SU-DHL-6 (cell line): Measurements from ENCODE around the gene KLHL1.

Experiments
- H2AFZ ChIP-seq: fragments of 200-600 bp; sonication (generic); 2 replicates; pipeline ENCODE4 v1.6.1; 2014; ENCODE audit warnings: low read depth, mild to moderate bottlenecking, moderate library complexity, mixed read lengths, antibody characterized with exemption, low read length; ENCODE audit not compliant: severe bottlenecking
- H3F3A ChIP-seq: fragments of 200-600 bp; shearing (Covaris generic); 2 replicates; pipeline ENCODE4 v1.6.0; 2016; ENCODE audit warnings: antibody characterized with exemption, mild to moderate bottlenecking; ENCODE audit not compliant: insufficient read depth
- H3K27ac ChIP-seq: fragments of 200-600 bp; sonication (generic); 2 replicates; pipeline ENCODE4 v1.5.1; 2016; ENCODE audit warnings: low read depth, mild to moderate bottlenecking, low read length, moderate library complexity, mixed read lengths
- H3K27me3 ChIP-seq: fragments of 200-600 bp; sonication (generic), shearing (Covaris generic); 2 replicates; pipeline ENCODE4 v1.6.0; 2014; ENCODE audit warnings: mild to moderate bottlenecking, low read length
- H3K36me3 ChIP-seq: fragments of 200-600 bp; sonication (generic); 2 replicates; pipeline ENCODE4 v1.6.1; 2014; ENCODE audit warnings: mild to moderate bottlenecking, low read length, mixed read lengths
- H3K4me2 ChIP-seq: fragments of 300-600, 200-600 bp; shearing (Covaris generic), sonication (generic); 2 replicates; pipeline ENCODE4 v1.6.0; 2014; ENCODE audit warnings: low read length, low read depth, mild to moderate bottlenecking; ENCODE audit not compliant: poor library complexity, severe bottlenecking
- H3K4me3 ChIP-seq: fragments of 200-600 bp; sonication (generic); 2 replicates; pipeline ENCODE4 v1.5.1; 2014; ENCODE audit warnings: antibody characterized with exemption, low read length, mild to moderate bottlenecking, mixed read lengths; ENCODE audit not compliant: insufficient read depth, poor library complexity, severe bottlenecking
- H3K79me2 ChIP-seq: fragments of 200-600 bp; sonication (generic); 2 replicates; pipeline ENCODE4 v1.6.1; 2014; ENCODE audit warnings: mild to moderate bottlenecking, low read length, moderate library complexity; ENCODE audit not compliant: insufficient read depth
- H3K9ac ChIP-seq: fragments of 200-600 bp; sonication (generic); 2 replicates; pipeline ENCODE4 v1.7.0; 2014; ENCODE audit warnings: mild to moderate bottlenecking, low read length
- H3K9me2 ChIP-seq: fragments of 200-600 bp; sonication (generic); replicated peaks from 2 replicates; pipeline ENCODE4 v1.6.1; 2014; ENCODE audit warnings: low read length; ENCODE audit not compliant: insufficient read depth
- H3K9me3 ChIP-seq: fragments of 200-600 bp; sonication (generic); 2 replicates; pipeline ENCODE4 v1.6.1; 2014; ENCODE audit warnings: low read length, mixed read lengths; ENCODE audit not compliant: insufficient read depth
- H4K20me1 ChIP-seq: fragments of 200-600 bp; sonication (generic); 2 replicates; pipeline ENCODE4 v1.6.1; 2014; ENCODE audit warnings: low read depth, mild to moderate bottlenecking, antibody characterized with exemption, low read length, moderate library complexity, mixed read lengths
- EZH2phosphoT487 ChIP-seq: fragments of 200-600 bp; sonication (generic), shearing (Covaris generic); conservative IDR thresholded peaks from 2 replicates; pipeline ENCODE4 v1.6.1; 2018; ENCODE audit warnings: mild to moderate bottlenecking, antibody characterized with exemption, low read length, moderate library complexity, mixed read lengths
- TF ChIP-seq, protein P1 (sequence below): fragments of 200-600 bp; sonication (generic); IDR thresholded peaks from one replicate; pipeline ENCODE4 v1.5.1; 2017; ENCODE audit warnings: antibody characterized with exemption, mild to moderate bottlenecking, low read length, moderate library complexity; ENCODE audit not compliant: insufficient read depth, poor library complexity, severe bottlenecking

KLHL1 gene

DNA sequence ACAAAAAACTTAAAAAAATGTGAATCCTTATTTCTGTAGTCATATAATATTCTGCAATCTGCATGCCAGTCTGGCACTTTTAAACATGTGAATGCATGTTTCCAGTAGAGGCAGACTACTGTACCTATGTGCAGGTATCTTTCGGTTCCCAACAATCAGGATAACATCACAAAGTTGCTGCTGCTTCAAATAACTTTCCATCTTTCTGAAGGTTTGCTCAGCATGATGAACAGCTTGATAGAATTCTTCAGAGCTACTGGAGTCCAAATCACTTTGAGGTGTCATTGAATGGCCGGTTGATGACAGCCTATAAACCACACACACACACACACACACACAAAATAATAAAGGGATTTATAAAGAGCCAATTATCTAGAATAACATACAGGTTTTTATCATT, 132.8 kb downstream of the KLHL1 start:
- Histone ChIP-seq H3K36me3 (no peaks in the 10 kb centered on the region; the same call in 1 of the 2 replicates), H4K20me1 (no peaks in the 10 kb centered on the region), H3K27ac (no peak overlapping the region), H3K9ac (no peak overlapping the region), H3K9me3 (no peaks in the 10 kb centered on the region), H3K27me3 (no peaks in the 10 kb centered on the region), H3K79me2 (no peaks in the 10 kb centered on the region), H3K4me3 (no peak overlapping the region), H2AFZ (no peak overlapping the region), H3F3A (no peaks in the 10 kb centered on the region), H3K9me2 (no peaks in the 10 kb centered on the region), H3K4me2 (no peak overlapping the region)
- TF ChIP-seq, protein P1, sequence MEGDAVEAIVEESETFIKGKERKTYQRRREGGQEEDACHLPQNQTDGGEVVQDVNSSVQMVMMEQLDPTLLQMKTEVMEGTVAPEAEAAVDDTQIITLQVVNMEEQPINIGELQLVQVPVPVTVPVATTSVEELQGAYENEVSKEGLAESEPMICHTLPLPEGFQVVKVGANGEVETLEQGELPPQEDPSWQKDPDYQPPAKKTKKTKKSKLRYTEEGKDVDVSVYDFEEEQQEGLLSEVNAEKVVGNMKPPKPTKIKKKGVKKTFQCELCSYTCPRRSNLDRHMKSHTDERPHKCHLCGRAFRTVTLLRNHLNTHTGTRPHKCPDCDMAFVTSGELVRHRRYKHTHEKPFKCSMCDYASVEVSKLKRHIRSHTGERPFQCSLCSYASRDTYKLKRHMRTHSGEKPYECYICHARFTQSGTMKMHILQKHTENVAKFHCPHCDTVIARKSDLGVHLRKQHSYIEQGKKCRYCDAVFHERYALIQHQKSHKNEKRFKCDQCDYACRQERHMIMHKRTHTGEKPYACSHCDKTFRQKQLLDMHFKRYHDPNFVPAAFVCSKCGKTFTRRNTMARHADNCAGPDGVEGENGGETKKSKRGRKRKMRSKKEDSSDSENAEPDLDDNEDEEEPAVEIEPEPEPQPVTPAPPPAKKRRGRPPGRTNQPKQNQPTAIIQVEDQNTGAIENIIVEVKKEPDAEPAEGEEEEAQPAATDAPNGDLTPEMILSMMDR, result no peak
- TF ChIP-seq EZH2phosphoT487, result no peak

DNA sequence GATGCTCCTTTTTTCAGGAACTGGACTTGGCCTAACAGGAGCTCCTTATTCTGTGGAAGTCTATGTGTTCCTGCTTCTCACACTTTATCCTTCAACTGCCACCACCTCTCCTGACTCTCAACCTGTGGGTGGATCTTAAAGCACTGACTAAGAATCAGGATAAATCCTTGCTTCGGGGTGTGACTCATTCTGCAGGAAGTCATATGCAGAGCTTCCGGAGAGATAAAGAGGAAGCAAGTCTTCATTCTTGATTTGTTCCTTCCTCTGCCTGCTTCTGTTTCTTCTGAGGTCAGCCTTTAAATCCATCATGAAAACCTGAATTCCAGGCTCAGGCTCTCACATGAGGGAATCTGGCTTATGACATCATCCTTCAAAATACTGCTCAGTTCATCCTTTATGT, 137.7 kb downstream of the KLHL1 start:
- TF ChIP-seq, protein P1, result no peak
- no peak for TF ChIP-seq EZH2phosphoT487
- no peaks in the 10 kb centered on the region for H3K9me2 ChIP-seq
- H3K79me2 ChIP-seq, result no peaks in the 10 kb centered on the region
- H3K36me3 ChIP-seq, result peaks cover 4% of the 10 kb centered on the region
- no peaks in the 10 kb centered on the region for H3F3A ChIP-seq
- H3K9me3 ChIP-seq, result 0 out of 2 replicates have a peak, but pooled peaks cover 6% of the 10 kb centered on the region
- no peak overlapping the region for H3K4me3 ChIP-seq
- peak overlapping the region; percentile 92 for H2AFZ ChIP-seq
- no peak overlapping the region for H3K9ac ChIP-seq
- H3K4me2 ChIP-seq, result peak overlapping the region; percentile 2
- no peaks in the 10 kb centered on the region for H3K27me3 ChIP-seq
- no peaks in the 10 kb centered on the region for H4K20me1 ChIP-seq
- no peak overlapping the region for H3K27ac ChIP-seq

DNA sequence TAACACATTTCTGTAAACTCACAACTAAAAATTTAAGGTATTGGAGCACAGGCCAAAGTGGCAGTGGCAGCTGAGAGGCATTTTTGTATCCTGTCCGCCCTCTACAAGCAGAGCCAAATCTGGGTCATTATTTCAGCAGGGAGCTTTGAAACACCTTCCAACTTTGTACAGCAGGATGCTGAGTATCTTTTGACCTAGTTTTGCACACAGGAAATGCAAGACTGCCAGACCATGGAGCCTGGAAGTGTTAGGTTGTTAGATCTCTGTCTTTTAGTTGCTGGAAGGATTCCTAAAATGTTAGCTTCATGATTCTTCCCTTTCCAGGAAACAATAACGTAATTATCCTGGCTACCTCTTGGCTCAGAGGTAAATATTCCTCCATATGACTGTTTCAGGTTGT, 149.2 kb downstream of the KLHL1 start:
- no peaks in the 10 kb centered on the region for H3K79me2 ChIP-seq
- H3K9me3 ChIP-seq, result no peaks in the 10 kb centered on the region
- H3K9ac ChIP-seq, result no peak overlapping the region
- H3K4me3 ChIP-seq, result no peak overlapping the region
- H3K27me3 ChIP-seq, result no peaks in the 10 kb centered on the region
- no peak overlapping the region for H3K4me2 ChIP-seq
- no peak for TF ChIP-seq EZH2phosphoT487
- TF ChIP-seq, protein P1, result no peak
- H3K27ac ChIP-seq, result no peak overlapping the region
- H4K20me1 ChIP-seq, result no peaks in the 10 kb centered on the region
- peak overlapping the region; percentile 77 for H2AFZ ChIP-seq
- no peaks in the 10 kb centered on the region for H3K9me2 ChIP-seq
- no peaks in the 10 kb centered on the region for H3K36me3 ChIP-seq
- no peaks in the 10 kb centered on the region for H3F3A ChIP-seq

DNA sequence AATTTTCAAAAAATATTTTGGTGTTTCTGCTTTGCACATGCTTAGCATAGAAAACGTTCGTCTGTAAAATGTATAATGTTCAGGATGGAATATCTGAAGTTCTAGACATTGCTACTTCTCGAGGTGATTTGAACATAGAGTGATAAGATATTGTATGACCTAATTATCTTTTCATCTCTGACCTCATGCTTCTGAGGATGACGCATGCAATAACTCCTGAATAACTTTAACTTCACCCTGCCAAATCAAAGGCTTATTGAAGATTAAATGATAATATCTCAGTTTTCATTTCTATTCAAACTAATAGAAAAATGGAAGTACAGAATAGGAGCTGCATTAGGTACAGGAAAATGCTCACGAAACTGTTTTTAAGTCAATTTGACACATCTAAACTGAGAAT, 151.4 kb downstream of the KLHL1 start:
- H3K4me3 ChIP-seq, result no peak overlapping the region
- no peak overlapping the region for H3K27ac ChIP-seq
- H3K36me3 ChIP-seq, result no peaks in the 10 kb centered on the region
- peak overlapping the region; percentile 55 for H2AFZ ChIP-seq
- H4K20me1 ChIP-seq, result no peaks in the 10 kb centered on the region
- H3K4me2 ChIP-seq, result no peak overlapping the region
- H3K9me2 ChIP-seq, result no peaks in the 10 kb centered on the region
- no peaks in the 10 kb centered on the region for H3K9me3 ChIP-seq
- H3K79me2 ChIP-seq, result no peaks in the 10 kb centered on the region
- H3K9ac ChIP-seq, result no peak overlapping the region
- H3F3A ChIP-seq, result no peaks in the 10 kb centered on the region
- TF ChIP-seq, protein P1, result no peak
- no peak for TF ChIP-seq EZH2phosphoT487
- no peaks in the 10 kb centered on the region for H3K27me3 ChIP-seq
